ENCODE measurements around the gene SRM.
"Not testable (repeated sequence)": the region's sequence is repeated elsewhere in the genome, so short reads cannot be mapped to it uniquely, and the experiment has no call there.

Gene SRM

GRCh38 chr1:11044086-11044848, 15.6 kb downstream of the SRM start:
- DNase-seq: no peak

- no peak for DNase-seq
These were observed 16.6 kb downstream of the SRM start for GRCh38 chr1:11042995-11043874.

- no peak for DNase-seq
These were observed 17.8 kb downstream of the SRM start for GRCh38 chr1:11042065-11042464.

DNA sequence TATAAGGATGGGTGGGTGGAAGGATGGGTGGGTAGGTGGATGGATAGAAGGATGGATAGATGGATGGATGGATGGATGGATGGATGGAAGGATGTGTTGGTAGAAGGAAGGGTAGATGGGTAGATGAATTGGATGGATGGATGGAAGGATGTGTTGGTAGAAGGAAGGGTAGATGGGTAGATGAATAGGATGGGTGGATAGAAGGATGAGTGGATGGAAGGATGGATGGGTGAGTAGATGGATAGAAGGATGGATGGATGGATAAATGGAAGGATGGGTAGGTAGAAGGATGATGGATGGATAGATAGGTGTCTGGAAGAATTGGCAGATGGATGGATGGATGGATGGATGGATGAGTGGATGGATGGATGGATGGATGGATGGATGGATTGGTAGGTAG, 18.8 kb downstream of the SRM start:
- DNase-seq: no peak

DNA sequence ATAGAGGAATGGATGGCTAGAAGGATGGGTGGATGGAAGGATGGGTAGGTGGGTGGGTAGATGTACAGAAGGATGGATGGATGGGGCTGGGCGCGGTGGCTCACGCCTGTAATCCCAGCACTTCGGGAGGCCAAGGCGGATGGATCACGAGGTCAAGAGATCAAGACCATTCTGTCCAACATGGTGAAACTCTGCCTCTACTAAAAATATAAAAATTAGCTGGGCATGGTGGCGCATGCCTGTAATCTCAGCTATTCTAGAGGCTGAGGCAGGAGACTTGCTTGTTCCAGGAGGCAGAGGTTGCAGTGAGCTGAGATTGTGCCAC, 19.8 kb downstream of the SRM start:
- not testable (repeated sequence) for DNase-seq

DNA sequence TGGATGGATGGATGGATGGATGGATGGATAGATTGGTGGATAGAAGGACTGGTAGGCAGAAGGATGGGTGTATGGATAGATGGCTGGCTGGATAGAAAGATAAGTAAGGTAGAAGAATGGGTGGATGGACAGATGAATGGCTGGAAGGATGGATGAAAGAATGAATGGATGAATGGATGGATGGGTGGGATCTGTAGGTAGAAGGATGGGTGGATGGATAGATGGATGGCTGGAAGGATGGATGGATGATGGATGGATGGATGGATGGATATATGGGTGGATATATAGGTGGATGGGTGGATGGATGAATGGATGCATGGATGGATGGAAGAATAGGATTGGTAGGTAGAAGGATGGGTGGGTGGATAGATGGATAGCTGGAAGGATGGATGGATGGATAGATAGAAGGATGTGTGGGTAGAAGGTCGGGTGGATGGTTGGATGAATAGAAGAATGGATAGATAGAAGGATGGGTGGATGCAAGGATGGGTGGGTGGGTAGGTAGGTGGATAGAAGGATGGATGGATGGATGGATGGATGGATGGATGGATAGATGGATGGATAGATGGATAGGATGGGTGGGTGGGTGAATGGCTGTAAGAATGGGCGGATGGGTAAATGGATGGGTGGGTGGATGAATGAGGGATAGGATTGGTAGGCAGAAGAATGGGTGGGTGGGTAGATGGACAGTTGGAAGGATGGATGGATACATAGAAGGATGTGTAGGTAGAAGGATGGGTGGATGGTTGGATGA, 20.3 kb downstream of the SRM start:
- no peak for DNase-seq

DNA sequence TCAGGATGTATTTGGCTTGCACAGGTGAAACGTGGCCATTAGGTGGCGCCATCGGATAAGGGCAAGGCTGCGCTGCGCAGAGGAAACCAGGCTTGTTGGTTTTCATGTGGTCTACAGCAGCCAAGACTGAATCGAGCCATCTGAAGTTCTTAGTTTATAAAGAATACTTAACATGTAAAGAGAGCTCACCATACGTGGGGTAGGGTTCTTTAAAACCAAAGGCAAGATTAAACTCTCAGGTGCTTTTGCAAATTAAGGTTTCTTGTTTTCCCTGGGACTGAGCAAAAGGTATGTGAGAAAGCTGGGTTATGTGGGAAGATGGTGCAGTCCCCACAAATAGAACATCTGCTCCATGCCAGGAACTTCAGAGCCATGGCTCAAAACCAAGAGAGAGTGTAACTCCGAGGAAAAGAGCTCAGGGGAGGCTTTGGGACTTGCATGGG, 22.1 kb downstream of the SRM start:
- peak; percentile 79 for DNase-seq

DNA sequence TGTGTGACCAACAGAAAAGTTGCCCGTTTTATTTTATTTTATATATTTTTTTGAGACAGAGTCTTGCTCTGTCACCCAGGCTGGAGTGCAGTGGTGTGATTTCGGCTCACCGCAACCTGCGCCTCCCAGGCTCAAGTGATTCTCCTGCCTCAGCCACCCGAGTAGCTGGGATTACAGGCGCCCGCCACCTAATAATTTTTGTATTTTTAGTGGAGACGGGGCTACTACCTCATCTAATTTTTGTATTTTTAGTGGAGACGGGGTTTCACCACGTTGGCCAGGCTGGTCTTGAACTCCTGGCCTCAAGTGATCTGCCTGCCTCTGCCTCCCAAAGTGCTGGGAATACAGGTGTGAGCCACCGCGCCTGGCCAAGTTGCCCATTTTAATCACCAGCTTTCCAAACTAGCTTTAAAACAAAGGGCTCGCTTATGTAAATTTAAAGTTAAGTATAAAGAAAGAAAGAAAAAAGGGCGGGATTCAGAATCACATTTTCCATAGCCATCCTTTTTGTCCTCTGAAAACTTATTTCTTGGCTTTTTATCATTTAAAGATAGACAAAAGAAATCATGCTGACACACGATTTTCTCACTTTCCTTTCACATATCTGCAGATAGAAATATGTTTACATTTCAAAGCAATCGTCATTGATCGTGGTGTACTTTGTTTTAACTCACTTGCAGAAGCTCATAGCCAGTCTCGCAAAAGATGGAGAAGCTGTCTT, 22.6 kb downstream of the SRM start:
- not testable (repeated sequence) for DNase-seq

GRCh38 chr1:11031624-11032262, 28.1 kb downstream of the SRM start:
- DNase-seq: no peak

DNA sequence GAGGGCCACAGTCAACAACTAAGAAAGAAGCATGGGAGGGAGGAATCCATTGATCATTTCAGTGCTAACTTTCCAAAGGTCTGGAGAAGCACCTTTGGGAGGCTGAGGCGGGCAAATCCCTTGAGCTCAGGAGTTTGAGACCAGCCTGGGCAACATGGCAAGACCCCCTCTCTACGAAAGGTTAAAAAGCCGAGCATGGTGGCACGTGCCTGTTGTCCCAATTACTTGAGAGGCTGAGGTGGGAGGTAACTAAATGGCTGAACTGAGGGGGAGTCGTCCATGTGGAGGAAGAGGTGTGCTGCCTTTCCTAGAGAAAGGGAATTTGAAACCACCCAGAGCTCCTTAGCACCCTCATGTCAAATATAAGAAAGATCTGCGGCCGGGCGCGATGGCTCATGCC, 29.0 kb downstream of the SRM start:
- no peak for DNase-seq

GRCh38 chr1:11028018-11028417, 31.8 kb downstream of the SRM start:
- no peak for DNase-seq

- DNase-seq: no peak
These were observed 32.5 kb downstream of the SRM start for GRCh38 chr1:11027316-11027715.

GRCh38 chr1:11026903-11027302, 32.9 kb downstream of the SRM start:
- DNase-seq: no peak

DNA sequence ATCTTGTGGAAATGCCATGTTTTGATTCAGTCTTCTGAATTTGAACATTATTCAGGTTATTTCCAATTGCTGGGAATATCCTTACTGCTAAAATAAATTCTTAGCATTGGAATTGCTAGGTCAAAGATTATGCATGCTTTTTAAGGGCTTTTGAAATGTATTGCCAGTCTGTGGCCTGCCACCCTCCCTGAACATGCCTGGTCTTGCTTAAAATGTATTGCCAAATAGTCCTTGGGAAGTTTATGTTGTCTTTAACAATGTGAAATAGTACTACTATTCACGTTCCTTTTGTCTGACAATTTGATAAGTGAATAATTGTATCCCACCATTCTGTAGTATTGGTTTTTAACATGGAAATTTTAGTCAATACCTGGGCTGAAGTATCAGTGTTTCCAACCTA, 33.8 kb downstream of the SRM start:
- no peak for DNase-seq

GRCh38 chr1:11025618-11026017, 34.2 kb downstream of the SRM start:
- no peak for DNase-seq

DNA sequence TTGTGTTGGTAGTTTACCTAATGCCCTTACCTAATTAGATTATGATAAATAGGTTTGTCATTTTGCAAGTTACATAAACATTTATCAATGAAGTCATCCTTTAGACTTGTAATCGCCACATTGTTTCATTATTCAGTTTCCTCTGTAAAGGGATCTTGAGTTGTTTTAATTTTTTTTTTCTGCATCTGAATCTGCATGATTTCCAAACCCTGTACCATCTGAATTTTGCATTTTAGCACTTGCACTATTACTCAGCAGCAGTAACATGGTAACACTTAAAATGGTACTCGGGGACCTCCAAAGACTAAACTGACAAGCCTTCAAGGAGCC, 35.0 kb downstream of the SRM start:
- DNase-seq: no peak

- no peak for DNase-seq
These were observed 35.5 kb downstream of the SRM start for GRCh38 chr1:11024154-11024873.

GRCh38 chr1:11023201-11023600, 36.6 kb downstream of the SRM start:
- DNase-seq: no peak

DNA sequence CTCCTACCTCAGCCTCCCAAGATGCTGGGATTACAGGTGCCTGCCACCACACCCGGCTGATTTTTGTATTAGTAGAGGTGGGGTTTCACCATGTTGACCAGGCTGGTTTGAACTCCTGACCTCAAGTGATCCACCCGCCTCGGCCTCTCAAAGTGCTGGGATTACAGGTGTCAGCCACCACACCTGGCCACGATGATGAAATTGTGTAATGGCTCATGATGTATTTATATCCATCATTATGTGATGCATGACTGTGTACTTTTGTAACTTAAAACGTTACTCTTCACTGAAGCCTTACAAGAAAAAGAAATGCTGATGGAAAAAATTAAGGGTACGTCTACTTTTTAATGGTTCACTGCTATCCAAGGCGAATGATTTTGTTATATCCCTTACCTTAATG, 39.8 kb downstream of the SRM start:
- DNase-seq: no peak

DNA sequence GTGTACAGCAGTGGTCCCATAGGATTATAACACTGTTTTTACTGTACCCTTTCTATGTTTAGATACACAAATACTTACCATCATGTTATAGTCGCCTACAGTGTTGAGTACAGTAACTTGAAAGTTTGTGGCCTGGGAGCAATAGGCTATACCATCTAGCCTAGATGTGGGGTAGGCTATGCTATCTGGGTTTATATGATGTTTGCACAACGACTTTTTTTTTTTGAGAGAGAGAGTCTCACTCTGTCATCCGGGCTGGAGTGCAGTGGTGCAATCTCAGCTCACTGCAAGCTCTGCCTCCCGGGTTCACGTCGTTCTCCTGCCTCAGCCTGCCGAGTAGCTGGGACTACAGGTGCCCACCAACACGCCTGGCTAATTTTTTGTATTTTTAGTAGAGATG, 40.5 kb downstream of the SRM start:
- DNase-seq: not testable (repeated sequence)

DNA sequence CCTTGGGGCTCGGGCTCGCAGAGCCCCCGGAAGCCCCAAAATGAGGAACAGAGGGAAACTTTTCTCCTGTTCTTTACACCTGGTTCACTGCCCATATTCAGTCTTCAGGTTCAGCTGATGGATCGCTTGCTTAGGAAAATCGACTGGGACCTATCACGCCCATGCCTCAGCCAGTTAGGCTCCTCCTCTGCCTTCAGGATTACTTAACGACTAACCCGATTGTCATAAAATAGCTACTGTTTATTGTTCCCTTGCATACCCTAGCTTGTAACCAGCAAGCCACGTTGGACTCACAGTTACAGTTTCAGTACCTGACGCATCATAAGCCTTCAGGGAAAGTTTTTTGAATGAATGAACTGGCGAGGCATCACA, 46.7 kb downstream of the SRM start:
- DNase-seq: no peak
